PC-9 (cell line): ENCODE results near the gene UNC5B. TPM values are rescaled to one million over a fixed set of nuclear protein-coding genes. Genes with fewer than 3 reads are reported as not detected.

ENCODE experiments used
- BruUV-seq: library from RNA; stranded (reverse); fragments of 400-500 nt; replicated peaks from 2 replicates; lab custom pipeline; 2021; lab: Mats Ljungman, UMichigan
- CTCF ChIA-PET: fragments of 300-600 bp; sonication (Branson Sonifier 250); formaldehyde crosslinking; loops from one replicate; lab custom pipeline; 2022; ENCODE audit warnings: antibody characterized with exemption; lab: Charles Lee
- POLR2A ChIA-PET: fragments of 300-600 bp; sonication (Branson Sonifier 250); formaldehyde crosslinking; loops from one replicate; lab custom pipeline; 2022; ENCODE audit warnings: antibody characterized with exemption; ENCODE audit not compliant: unreplicated experiment; lab: Charles Lee
- DNase-seq, 2 experiments: peaks; one replicate each; pipeline versions ENCODE4 v3.0.0 to v3.0.0-alpha.2; 2015 to 2022; ENCODE audit warnings: mixed read lengths in 1 of 2
- H2AFZ ChIP-seq: fragments of 200-600 bp; sonication (generic); 2 replicates; pipeline ENCODE4 v1.8.1; 2017; ENCODE audit warnings: antibody characterized with exemption
- H3F3A ChIP-seq: fragments of 200-600 bp; sonication (generic); 2 replicates; pipeline ENCODE4 v1.8.1; 2017; ENCODE audit warnings: antibody characterized with exemption, mild to moderate bottlenecking, low read depth; ENCODE audit not compliant: insufficient read depth
- H3K27ac ChIP-seq: fragments of 200-600 bp; sonication (generic); 2 replicates; pipeline ENCODE4 v1.6.1; 2016; ENCODE audit warnings: mixed run types
- H3K27me3 ChIP-seq: fragments of 200-600 bp; sonication (generic); 2 replicates; pipeline ENCODE4 v1.6.1; 2016; ENCODE audit warnings: low read depth, mixed run types; ENCODE audit not compliant: insufficient read depth
- H3K36me3 ChIP-seq: fragments of 200-600 bp; sonication (generic); 2 replicates; pipeline ENCODE4 v1.6.1; 2016; ENCODE audit warnings: low read depth, mixed run types
- H3K4me1 ChIP-seq: fragments of 200-600 bp; sonication (generic); replicated peaks from 2 replicates; pipeline ENCODE4 v1.6.1; 2016; ENCODE audit warnings: mixed run types; ENCODE audit not compliant: insufficient read depth
- H3K4me2 ChIP-seq: fragments of 200-600 bp; sonication (generic); 2 replicates; pipeline ENCODE4 v1.6.1; 2017; ENCODE audit warnings: mixed run types
- H3K4me3 ChIP-seq: fragments of 200-600 bp; sonication (generic); 2 replicates; pipeline ENCODE4 v1.6.1; 2016; ENCODE audit warnings: mixed run types
- H3K79me2 ChIP-seq: fragments of 200-600 bp; sonication (generic); 2 replicates; pipeline ENCODE4 v1.6.1; 2017; ENCODE audit warnings: low read depth, mixed run types
- H3K9me2 ChIP-seq: fragments of 200-600 bp; sonication (generic); 2 replicates; pipeline ENCODE4 v1.8.1; 2017; ENCODE audit warnings: mild to moderate bottlenecking; ENCODE audit not compliant: insufficient read depth
- H3K9me3 ChIP-seq: fragments of 200-600 bp; sonication (generic); 2 replicates; pipeline ENCODE4 v1.8.1; 2016; ENCODE audit warnings: low read depth; ENCODE audit not compliant: insufficient read depth
- H4K20me1 ChIP-seq: fragments of 200-600 bp; sonication (generic); 2 replicates; pipeline ENCODE4 v1.8.1; 2017; ENCODE audit not compliant: insufficient read depth
- EZH2 ChIP-seq: fragments of 200-600 bp; sonication (generic); IDR thresholded peaks from 2 replicates; pipeline ENCODE4 v1.8.0; 2017; ENCODE audit warnings: antibody characterized with exemption, low read depth
- intact Hi-C: fragments of 100-400 bp; cut with micrococcal nuclease; formaldehyde crosslinking; loops from one replicate; pipeline ENCODE4 v1.10.0; 2022; ENCODE audit not compliant: unreplicated experiment
- total RNA-seq: library from RNA; stranded (reverse); gene quantifications from 2 replicates; pipeline ENCODE4 v1.2.3, GENCODE V29; 2021
- TF ChIP-seq, protein P1 (sequence below): fragments of 200-600 bp; sonication (generic); conservative IDR thresholded peaks from 2 replicates; pipeline ENCODE4 v1.6.1; 2017; ENCODE audit warnings: mixed run types, antibody characterized with exemption, mild to moderate bottlenecking, moderate library complexity

Gene UNC5B
- total RNA-seq, 1 experiment from 2014 or later = 1.7 TPM

DNA sequence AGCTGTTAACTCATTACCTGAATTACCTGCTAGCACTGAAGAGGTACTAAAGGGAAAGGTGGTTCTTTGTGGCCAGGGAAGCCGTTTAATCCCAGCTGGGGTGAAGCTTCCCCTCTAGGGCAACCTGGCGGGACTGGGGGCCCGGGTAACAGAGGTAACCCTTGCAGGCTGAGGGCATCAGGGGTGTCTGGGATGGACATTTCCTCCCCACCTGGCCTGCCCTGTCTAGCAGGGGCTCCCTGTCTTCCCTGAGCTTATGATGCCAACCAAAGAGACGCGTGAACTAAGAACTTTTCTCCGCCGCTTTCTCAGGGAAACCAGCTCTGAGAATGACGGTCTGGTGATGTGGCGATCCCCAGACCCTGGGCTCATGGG, 52.8 kb downstream of the UNC5B start:
- Histone ChIP-seq H3K4me3 (no peak overlapping the region), H3K36me3 (no peaks in the 10 kb centered on the region), H3K4me1 (peaks cover 2% of the 10 kb centered on the region; the same call in 1 of the 2 replicates), H2AFZ (no peak overlapping the region), H3K27me3 (no peaks in the 10 kb centered on the region), H3K9me2 (no peaks in the 10 kb centered on the region), H3K79me2 (no peaks in the 10 kb centered on the region), H3K9me3 (no peaks in the 10 kb centered on the region), H3K4me2 (no peak overlapping the region), H3K27ac (no peak overlapping the region), H3F3A (0 out of 2 replicates have a peak, but pooled peaks cover 5% of the 10 kb centered on the region), H4K20me1 (no peaks in the 10 kb centered on the region)
- POLR2A ChIA-PET = no interaction called here
- no peak for DNase-seq
- BruUV-seq = no TSS peak
- TF ChIP-seq, protein P1, sequence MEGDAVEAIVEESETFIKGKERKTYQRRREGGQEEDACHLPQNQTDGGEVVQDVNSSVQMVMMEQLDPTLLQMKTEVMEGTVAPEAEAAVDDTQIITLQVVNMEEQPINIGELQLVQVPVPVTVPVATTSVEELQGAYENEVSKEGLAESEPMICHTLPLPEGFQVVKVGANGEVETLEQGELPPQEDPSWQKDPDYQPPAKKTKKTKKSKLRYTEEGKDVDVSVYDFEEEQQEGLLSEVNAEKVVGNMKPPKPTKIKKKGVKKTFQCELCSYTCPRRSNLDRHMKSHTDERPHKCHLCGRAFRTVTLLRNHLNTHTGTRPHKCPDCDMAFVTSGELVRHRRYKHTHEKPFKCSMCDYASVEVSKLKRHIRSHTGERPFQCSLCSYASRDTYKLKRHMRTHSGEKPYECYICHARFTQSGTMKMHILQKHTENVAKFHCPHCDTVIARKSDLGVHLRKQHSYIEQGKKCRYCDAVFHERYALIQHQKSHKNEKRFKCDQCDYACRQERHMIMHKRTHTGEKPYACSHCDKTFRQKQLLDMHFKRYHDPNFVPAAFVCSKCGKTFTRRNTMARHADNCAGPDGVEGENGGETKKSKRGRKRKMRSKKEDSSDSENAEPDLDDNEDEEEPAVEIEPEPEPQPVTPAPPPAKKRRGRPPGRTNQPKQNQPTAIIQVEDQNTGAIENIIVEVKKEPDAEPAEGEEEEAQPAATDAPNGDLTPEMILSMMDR = no peak
- no peak for TF ChIP-seq EZH2
- CTCF ChIA-PET = no interaction called here
- intact Hi-C loops = no loop called here

DNA sequence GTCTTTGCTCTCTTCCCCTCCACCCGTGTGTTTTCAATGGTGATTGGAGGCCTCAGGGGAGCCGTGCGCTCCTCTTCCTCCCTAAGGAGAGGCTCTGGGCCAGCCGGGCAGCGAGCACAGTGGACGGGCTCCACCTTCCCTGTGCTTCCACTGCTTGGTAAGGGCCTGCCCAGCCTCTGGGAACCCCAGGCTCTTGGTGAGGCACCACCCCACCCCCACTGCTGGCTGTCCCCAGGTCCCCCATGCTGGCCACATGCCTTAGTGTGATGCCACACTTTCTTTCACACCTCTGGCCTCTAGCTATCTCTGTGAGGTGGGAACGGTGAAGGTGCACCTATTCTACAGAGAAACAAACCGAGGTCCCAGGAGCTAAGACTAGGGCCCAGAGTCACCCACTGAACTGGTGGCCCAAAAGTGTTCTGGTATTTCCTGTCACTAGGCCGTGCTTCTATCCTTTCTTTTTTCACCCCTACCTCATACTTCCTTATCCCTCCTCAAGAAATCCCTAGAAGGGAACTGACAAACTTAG, 53.3 kb downstream of the UNC5B start:
- no peak for DNase-seq
- Histone ChIP-seq H3K4me3 (no peak overlapping the region), H3F3A (0 out of 2 replicates have a peak, but pooled peaks cover 5% of the 10 kb centered on the region), H3K4me1 (peaks cover 4% of the 10 kb centered on the region), H3K9me2 (no peaks in the 10 kb centered on the region), H3K79me2 (no peaks in the 10 kb centered on the region), H3K4me2 (no peak overlapping the region), H3K9me3 (no peaks in the 10 kb centered on the region), H3K27me3 (no peaks in the 10 kb centered on the region), H3K27ac (no peak overlapping the region), H4K20me1 (no peaks in the 10 kb centered on the region), H2AFZ (no peak overlapping the region), H3K36me3 (no peaks in the 10 kb centered on the region)
- no TSS peak for BruUV-seq
- ChIA-PET CTCF (no interaction called here), POLR2A (no interaction called here)
- intact Hi-C loops = no loop called here
- TF ChIP-seq, protein P1 = no peak
- no peak for TF ChIP-seq EZH2

DNA sequence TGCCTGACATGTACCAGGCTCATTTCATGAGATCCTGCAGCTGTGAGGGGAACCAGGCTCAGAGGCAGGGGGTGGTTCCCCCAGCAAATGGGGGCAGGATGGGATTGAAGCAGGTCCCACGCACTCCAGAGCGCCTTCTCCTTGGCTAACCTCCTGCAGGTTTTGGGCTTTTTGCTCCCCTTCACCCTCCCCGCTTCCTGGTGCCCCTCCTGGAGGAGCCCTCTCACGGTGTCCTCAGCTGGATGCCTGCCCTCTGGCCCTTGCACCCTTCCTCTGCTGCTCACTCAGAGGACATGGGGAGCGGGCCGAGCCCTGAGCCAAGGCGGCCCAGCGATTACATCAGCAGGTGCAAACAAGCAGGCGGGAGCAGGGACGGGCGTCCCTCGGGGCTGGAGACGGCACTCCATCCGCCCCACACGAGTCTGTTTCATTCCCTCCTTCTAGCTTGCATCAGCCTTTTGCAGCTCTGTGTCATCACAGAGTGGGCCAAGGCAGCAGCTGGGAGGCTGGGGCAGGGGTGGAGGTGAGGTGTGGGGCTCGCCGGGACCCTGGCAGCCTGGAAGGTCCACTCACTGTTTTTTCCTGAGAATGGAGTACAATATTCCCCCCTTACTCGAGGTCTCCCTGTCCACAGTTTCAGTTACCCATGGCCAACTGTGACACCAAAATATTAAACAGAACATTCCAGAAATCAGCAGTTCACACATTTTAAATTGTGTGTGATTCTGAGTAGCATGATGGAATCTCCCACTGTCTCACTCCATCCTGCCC, 54.0 kb downstream of the UNC5B start:
- H3K27ac ChIP-seq = no peak overlapping the region
- no peak overlapping the region for H3K4me3 ChIP-seq
- TF ChIP-seq, protein P1 = no peak
- TF ChIP-seq EZH2 = no peak
- no peak overlapping the region for H2AFZ ChIP-seq
- no peak overlapping the region for H3K4me2 ChIP-seq
- DNase-seq = no peak
- H3K27me3 ChIP-seq = no peaks in the 10 kb centered on the region
- intact Hi-C loops = no loop called here
- no peaks in the 10 kb centered on the region for H3K9me2 ChIP-seq
- H4K20me1 ChIP-seq = no peaks in the 10 kb centered on the region
- 0 out of 2 replicates have a peak, but pooled peaks cover 5% of the 10 kb centered on the region for H3F3A ChIP-seq
- ChIA-PET POLR2A (interaction anchor here (0.5 kb wide), 1 partner anchor 54 kb away, joined by 7 read pairs; the partner anchor contains the start of gene UNC5B), CTCF (interaction anchor here (1.0 kb wide), 1 partner anchor 342 kb away, joined by 3 read pairs; no protein-coding TSS in a partner anchor)
- BruUV-seq = no TSS peak
- H3K4me1 ChIP-seq = peaks cover 6% of the 10 kb centered on the region
- no peaks in the 10 kb centered on the region for H3K79me2 ChIP-seq
- H3K9me3 ChIP-seq = no peaks in the 10 kb centered on the region
- no peaks in the 10 kb centered on the region for H3K36me3 ChIP-seq
